ENCODE measurements around the gene CCDC92.
"Not testable (repeated sequence)": the region's sequence is repeated elsewhere in the genome, so short reads cannot be mapped to it uniquely, and the experiment has no call there.

The CCDC92 gene

DNA sequence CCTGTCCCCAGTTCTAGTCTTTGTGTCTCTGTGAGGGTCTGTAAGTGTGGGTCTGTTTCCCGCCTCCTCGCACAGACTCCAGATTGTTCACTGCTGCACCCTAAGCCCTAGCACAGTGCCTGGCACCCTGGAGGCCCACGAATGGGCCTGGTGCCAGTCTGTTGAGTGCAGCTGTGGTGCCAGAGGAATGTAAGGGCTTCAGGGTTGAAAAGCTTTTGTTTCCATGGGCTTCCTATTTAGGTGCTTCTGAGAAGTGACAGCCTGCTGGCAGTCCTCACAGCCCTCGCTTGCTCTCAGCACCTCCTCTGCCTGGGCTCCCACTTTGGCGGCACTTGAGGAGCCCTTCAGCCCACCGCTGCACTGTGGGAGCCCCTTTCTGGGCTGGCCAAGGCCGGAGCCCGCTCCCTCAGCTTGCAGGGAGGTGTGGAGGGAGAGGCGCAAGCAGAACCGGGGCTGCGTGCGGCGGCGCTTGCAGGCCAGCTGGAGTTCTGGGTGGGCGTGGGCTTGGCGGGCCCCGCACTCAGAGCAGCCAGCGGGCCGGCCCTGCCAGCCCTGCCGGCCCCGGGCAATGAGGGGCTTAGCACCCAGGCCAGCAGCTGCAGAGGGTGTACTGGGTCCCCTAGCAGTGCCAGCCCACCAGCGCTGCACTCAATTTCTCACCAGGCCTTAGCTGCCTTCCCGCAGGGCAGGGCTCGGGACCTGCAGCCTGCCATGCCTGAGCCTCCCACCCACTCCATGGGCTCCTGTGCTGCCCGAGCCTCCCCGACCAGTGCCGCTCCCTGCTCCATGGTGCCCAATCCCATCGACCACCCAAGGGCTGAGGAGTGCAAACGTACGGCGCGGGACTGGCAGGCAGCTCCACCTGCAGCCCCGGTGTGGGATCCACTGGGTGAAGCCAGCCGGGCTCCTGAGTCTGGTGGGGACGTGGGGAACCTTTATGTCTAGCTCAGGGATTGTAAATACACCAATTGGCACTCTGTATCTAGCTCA is 25.8 kb downstream of the CCDC92 start:
- not testable (repeated sequence) for H3K4me2 ChIP-seq (ENCODE audit: low read length); DNase-seq
- no CpG with 5 or more reads among the region's 35 CpGs for WGBS (ENCODE audit: extremely low coverage, insufficient coverage, low lambda C conversion rate)

DNA sequence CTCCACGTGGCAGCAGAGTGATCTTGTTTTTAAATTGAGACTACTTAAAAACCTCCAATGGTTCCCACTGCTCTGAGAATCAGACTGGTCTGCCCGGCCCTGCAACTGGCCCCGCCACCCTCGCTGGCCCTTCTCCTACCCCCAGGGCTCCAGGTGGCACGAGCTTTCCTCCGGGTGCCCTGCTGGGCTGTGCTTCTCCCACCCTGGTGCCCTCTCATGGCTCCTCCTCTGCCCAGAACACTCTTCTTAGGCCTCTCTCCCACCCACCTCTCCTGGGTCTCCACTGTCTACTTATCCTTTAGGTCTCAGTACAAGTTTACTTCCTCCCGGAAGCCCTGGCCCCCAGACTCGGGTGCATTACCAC is 26.5 kb downstream of the CCDC92 start:
- H3K9ac ChIP-seq (ENCODE audit: low read length), result no peak overlapping the region
- H3K36me3 ChIP-seq (ENCODE audit: control insufficient read depth, insufficient read depth, low read length), result no peaks in the 10 kb centered on the region
- no peak overlapping the region for H4K5ac ChIP-seq (ENCODE audit: low read length)
- H3K4me1 ChIP-seq (ENCODE audit: control insufficient read depth, low read depth, low read length), result no peaks in the 10 kb centered on the region
- no peak overlapping the region for H3K27ac ChIP-seq (ENCODE audit: low read depth, low read length)
- no peak overlapping the region for H3K23ac ChIP-seq (ENCODE audit: low read length)
- H3K79me2 ChIP-seq (ENCODE audit: control insufficient read depth, insufficient read depth, low read length), result no peaks in the 10 kb centered on the region
- H4K8ac ChIP-seq (ENCODE audit: low read depth, low read length), result no peak overlapping the region
- no peak for DNase-seq
- no peak overlapping the region for H3K4me2 ChIP-seq (ENCODE audit: low read length)
- H3K18ac ChIP-seq (ENCODE audit: low read length), result no peak overlapping the region
- H2AK5ac ChIP-seq (ENCODE audit: low read length), result no peak overlapping the region
- no peak overlapping the region for H3K4me3 ChIP-seq (ENCODE audit: low read length)
- H3K4ac ChIP-seq (ENCODE audit: low read depth, low read length), result no peak overlapping the region
- no CpG with 5 or more reads among the region's 8 CpGs for WGBS (ENCODE audit: extremely low coverage, insufficient coverage, low lambda C conversion rate)
- H3K27me3 ChIP-seq (ENCODE audit: insufficient read depth, low read length, poor library complexity), result no peaks in the 10 kb centered on the region
- no peak overlapping the region for H2BK15ac ChIP-seq (replicated peaks; ENCODE audit: low read depth)
- no peak overlapping the region for H2BK120ac ChIP-seq (ENCODE audit: low read depth, low read length)
- no peaks in the 10 kb centered on the region for H3K79me1 ChIP-seq (ENCODE audit: low read length)
- H3K56ac ChIP-seq (ENCODE audit: low read length), result no peak overlapping the region
- H2BK5ac ChIP-seq (ENCODE audit: low read length), result no peak overlapping the region

More for the DNA sequence above, 25.8 kb downstream of the CCDC92 start:
- H2BK15ac ChIP-seq (replicated peaks; ENCODE audit: low read depth); H2AK5ac ChIP-seq (ENCODE audit: low read length); H3K27me3 ChIP-seq (ENCODE audit: insufficient read depth, low read length, poor library complexity); H2BK5ac ChIP-seq (ENCODE audit: low read length); H3K23ac ChIP-seq (ENCODE audit: low read length); H3K79me2 ChIP-seq (ENCODE audit: control insufficient read depth, insufficient read depth, low read length); H3K27ac ChIP-seq (ENCODE audit: low read depth, low read length); H3K79me1 ChIP-seq (ENCODE audit: low read length); H3K36me3 ChIP-seq (ENCODE audit: control insufficient read depth, insufficient read depth, low read length); H3K4me1 ChIP-seq (ENCODE audit: control insufficient read depth, low read depth, low read length); H3K9ac ChIP-seq (ENCODE audit: low read length); H3K56ac ChIP-seq (ENCODE audit: low read length); H4K8ac ChIP-seq (ENCODE audit: low read depth, low read length); H3K4ac ChIP-seq (ENCODE audit: low read depth, low read length); H4K5ac ChIP-seq (ENCODE audit: low read length); H3K18ac ChIP-seq (ENCODE audit: low read length); H2BK120ac ChIP-seq (ENCODE audit: low read depth, low read length); H3K4me3 ChIP-seq (ENCODE audit: low read length): not testable (repeated sequence)

DNA sequence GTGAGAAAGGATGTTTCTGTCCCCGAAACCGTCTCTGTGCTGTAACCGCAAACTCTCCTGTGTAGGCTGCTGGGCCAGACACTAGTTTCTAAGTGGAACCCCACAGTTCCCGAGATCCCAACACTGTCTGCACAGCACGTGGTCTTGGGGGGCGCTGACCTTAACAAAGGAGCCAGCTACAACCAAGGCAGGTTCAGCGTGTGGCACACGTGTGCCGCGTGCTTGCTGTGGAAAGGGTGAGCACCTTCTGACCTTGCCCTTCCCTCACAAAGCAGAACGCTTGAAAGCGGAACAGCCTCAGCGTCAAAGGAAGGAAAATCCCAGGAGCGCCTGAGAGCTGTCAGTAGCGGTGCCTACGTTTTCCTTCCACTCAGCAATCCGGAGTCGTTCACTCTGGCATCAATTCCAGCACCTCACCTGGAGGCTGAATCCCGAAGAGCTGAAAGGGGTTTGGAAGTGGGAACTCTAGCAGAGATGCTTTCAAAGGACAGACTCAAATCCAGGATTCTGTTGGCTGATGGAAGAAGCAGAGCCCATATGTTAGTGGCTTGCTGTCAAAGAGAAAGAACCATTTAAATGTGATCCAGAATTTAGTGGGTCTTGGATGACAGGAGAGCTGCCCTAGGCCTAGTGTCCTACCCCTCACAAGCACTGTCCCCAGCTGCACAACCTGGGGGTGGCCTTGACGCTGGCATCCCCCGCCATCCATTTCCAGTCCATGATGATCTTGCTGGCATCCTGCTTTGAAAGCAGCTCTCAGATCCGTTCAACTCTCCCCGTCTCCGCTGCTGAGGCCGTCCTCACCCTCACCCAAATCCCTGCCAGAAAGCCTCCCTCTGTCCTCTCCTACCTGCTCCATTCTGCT is 27.1 kb downstream of the CCDC92 start:
- no peak overlapping the region for H2AK5ac ChIP-seq (ENCODE audit: low read length)
- no peak overlapping the region for H3K4me2 ChIP-seq (ENCODE audit: low read length)
- no CpG with 5 or more reads among the region's 25 CpGs for WGBS (ENCODE audit: extremely low coverage, insufficient coverage, low lambda C conversion rate)
- H2BK120ac ChIP-seq (ENCODE audit: low read depth, low read length), result no peak overlapping the region
- H3K36me3 ChIP-seq (ENCODE audit: control insufficient read depth, insufficient read depth, low read length), result no peaks in the 10 kb centered on the region
- H3K18ac ChIP-seq (ENCODE audit: low read length), result no peak overlapping the region
- no peak overlapping the region for H3K4ac ChIP-seq (ENCODE audit: low read depth, low read length)
- no peak overlapping the region for H4K8ac ChIP-seq (ENCODE audit: low read depth, low read length)
- H3K79me2 ChIP-seq (ENCODE audit: control insufficient read depth, insufficient read depth, low read length), result no peaks in the 10 kb centered on the region
- H3K27ac ChIP-seq (ENCODE audit: low read depth, low read length), result no peak overlapping the region
- no peak overlapping the region for H3K56ac ChIP-seq (ENCODE audit: low read length)
- H2BK15ac ChIP-seq (replicated peaks; ENCODE audit: low read depth), result no peak overlapping the region
- no peak overlapping the region for H4K5ac ChIP-seq (ENCODE audit: low read length)
- H3K23ac ChIP-seq (ENCODE audit: low read length), result no peak overlapping the region
- H3K9ac ChIP-seq (ENCODE audit: low read length), result no peak overlapping the region
- DNase-seq, result no peak
- H3K4me1 ChIP-seq (ENCODE audit: control insufficient read depth, low read depth, low read length), result no peaks in the 10 kb centered on the region
- no peaks in the 10 kb centered on the region for H3K27me3 ChIP-seq (ENCODE audit: insufficient read depth, low read length, poor library complexity)
- H3K4me3 ChIP-seq (ENCODE audit: low read length), result no peak overlapping the region
- no peak overlapping the region for H2BK5ac ChIP-seq (ENCODE audit: low read length)
- no peaks in the 10 kb centered on the region for H3K79me1 ChIP-seq (ENCODE audit: low read length)

DNA sequence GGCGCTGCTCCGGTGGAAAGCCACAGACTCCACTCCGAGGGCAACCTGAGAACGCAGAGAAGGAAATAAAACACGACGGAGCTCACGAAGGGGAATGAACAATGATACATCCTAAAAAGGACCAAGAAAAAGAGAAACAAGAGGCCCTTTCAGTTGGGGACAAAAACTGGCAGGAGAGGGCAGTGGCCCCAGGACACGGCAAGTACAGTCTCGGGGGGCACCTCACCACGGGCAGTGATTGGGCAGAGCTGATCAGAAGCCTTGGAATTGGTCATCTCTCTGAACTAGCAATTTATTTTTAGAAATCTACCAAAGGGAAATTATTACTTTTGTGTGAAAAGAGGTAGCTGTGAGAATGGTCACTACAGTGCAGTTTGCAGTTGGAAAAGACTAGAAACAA is 27.9 kb downstream of the CCDC92 start:
- Histone ChIP-seq H3K4me3 (ENCODE audit: low read length) (no peak overlapping the region), H3K4me1 (ENCODE audit: control insufficient read depth, low read depth, low read length) (no peaks in the 10 kb centered on the region), H3K27ac (ENCODE audit: low read depth, low read length) (no peak overlapping the region), H3K56ac (ENCODE audit: low read length) (no peak overlapping the region), H3K79me1 (ENCODE audit: low read length) (no peaks in the 10 kb centered on the region), H4K5ac (ENCODE audit: low read length) (no peak overlapping the region), H3K9ac (ENCODE audit: low read length) (no peak overlapping the region), H2BK5ac (ENCODE audit: low read length) (no peak overlapping the region), H3K23ac (ENCODE audit: low read length) (no peak overlapping the region), H3K18ac (ENCODE audit: low read length) (no peak overlapping the region), H2BK120ac (ENCODE audit: low read depth, low read length) (no peak overlapping the region), H2AK5ac (ENCODE audit: low read length) (no peak overlapping the region), H3K79me2 (ENCODE audit: control insufficient read depth, insufficient read depth, low read length) (no peaks in the 10 kb centered on the region), H2BK15ac (replicated peaks; ENCODE audit: low read depth) (no peak overlapping the region), H3K27me3 (ENCODE audit: insufficient read depth, low read length, poor library complexity) (no peaks in the 10 kb centered on the region), H4K8ac (ENCODE audit: low read depth, low read length) (no peak overlapping the region), H3K4me2 (ENCODE audit: low read length) (no peak overlapping the region), H3K36me3 (ENCODE audit: control insufficient read depth, insufficient read depth, low read length) (no peaks in the 10 kb centered on the region), H3K4ac (ENCODE audit: low read depth, low read length) (no peak overlapping the region)
- no peak for DNase-seq
- no CpG with 5 or more reads among the region's 10 CpGs for WGBS (ENCODE audit: extremely low coverage, insufficient coverage, low lambda C conversion rate)

DNA sequence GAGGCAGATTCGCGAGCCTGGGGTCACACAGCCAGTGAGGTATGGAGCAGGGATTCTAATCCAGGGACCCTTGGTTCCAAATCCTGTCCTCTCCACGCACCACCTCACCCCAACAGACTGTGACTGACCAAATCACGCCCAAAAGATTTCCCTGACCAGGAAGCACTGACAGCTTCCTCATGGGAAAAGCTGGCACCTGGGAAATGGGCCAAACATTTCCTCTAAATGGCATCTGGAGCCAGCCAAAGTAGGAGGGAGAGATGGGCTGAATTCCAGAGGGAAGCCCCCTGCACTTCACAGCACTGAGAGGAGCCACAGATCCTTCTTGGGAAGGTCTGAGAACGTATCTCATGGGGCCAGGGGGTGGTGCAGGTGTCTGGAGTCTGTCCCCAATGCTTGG is 28.8 kb downstream of the CCDC92 start:
- Histone ChIP-seq H3K27ac (ENCODE audit: low read depth, low read length) (no peak overlapping the region), H3K4me2 (ENCODE audit: low read length) (no peak overlapping the region), H3K4ac (ENCODE audit: low read depth, low read length) (no peak overlapping the region), H3K79me1 (ENCODE audit: low read length) (no peaks in the 10 kb centered on the region), H4K8ac (ENCODE audit: low read depth, low read length) (no peak overlapping the region), H3K27me3 (ENCODE audit: insufficient read depth, low read length, poor library complexity) (no peaks in the 10 kb centered on the region), H2AK5ac (ENCODE audit: low read length) (no peak overlapping the region), H3K23ac (ENCODE audit: low read length) (no peak overlapping the region), H3K56ac (ENCODE audit: low read length) (no peak overlapping the region), H2BK15ac (replicated peaks; ENCODE audit: low read depth) (no peak overlapping the region), H3K79me2 (ENCODE audit: control insufficient read depth, insufficient read depth, low read length) (no peaks in the 10 kb centered on the region), H3K36me3 (ENCODE audit: control insufficient read depth, insufficient read depth, low read length) (no peaks in the 10 kb centered on the region), H2BK5ac (ENCODE audit: low read length) (no peak overlapping the region), H3K4me1 (ENCODE audit: control insufficient read depth, low read depth, low read length) (no peaks in the 10 kb centered on the region), H4K5ac (ENCODE audit: low read length) (no peak overlapping the region), H2BK120ac (ENCODE audit: low read depth, low read length) (no peak overlapping the region), H3K9ac (ENCODE audit: low read length) (no peak overlapping the region), H3K4me3 (ENCODE audit: low read length) (no peak overlapping the region), H3K18ac (ENCODE audit: low read length) (no peak overlapping the region)
- DNase-seq, result no peak
- no CpG with 5 or more reads among the region's 5 CpGs for WGBS (ENCODE audit: extremely low coverage, insufficient coverage, low lambda C conversion rate)

Data from mesendoderm (in vitro differentiated cells).